SK-N-SH treated with all-trans-retinoic acid at 6 μM for 48 hours (cell line): Measurements from ENCODE around the gene NTN3.

Experiments
- ARNTL ChIP-seq: fragments of 450-650 bp; formaldehyde crosslinking; IDR thresholded peaks from 2 replicates; pipeline ENCODE4 v1.5.0; 2020; ENCODE audit warnings: low read depth, mild to moderate bottlenecking, moderate library complexity, borderline replicate concordance
- SNAI2 ChIP-seq: fragments of 250-450 bp; sonication (Bioruptor Pico); IDR thresholded peaks from 2 replicates; pipeline ENCODE4 v1.5.0; 2020; ENCODE audit warnings: mild to moderate bottlenecking, moderate library complexity
- ZFP3 ChIP-seq: fragments of 250-450 bp; sonication (Bioruptor Pico); IDR thresholded peaks from 2 replicates; pipeline ENCODE4 v1.5.0; 2020; ENCODE audit warnings: mild to moderate bottlenecking, moderate library complexity
- ZFP30 ChIP-seq: fragments of 450-650 bp; formaldehyde crosslinking; IDR thresholded peaks from 2 replicates; pipeline ENCODE4 v1.5.0; 2022; ENCODE audit warnings: mild to moderate bottlenecking, moderate library complexity
- ZNF70 ChIP-seq: fragments of 450-650 bp; formaldehyde crosslinking; IDR thresholded peaks from 2 replicates; pipeline ENCODE4 v1.5.0; 2020; ENCODE audit warnings: mild to moderate bottlenecking, moderate library complexity

DNA sequence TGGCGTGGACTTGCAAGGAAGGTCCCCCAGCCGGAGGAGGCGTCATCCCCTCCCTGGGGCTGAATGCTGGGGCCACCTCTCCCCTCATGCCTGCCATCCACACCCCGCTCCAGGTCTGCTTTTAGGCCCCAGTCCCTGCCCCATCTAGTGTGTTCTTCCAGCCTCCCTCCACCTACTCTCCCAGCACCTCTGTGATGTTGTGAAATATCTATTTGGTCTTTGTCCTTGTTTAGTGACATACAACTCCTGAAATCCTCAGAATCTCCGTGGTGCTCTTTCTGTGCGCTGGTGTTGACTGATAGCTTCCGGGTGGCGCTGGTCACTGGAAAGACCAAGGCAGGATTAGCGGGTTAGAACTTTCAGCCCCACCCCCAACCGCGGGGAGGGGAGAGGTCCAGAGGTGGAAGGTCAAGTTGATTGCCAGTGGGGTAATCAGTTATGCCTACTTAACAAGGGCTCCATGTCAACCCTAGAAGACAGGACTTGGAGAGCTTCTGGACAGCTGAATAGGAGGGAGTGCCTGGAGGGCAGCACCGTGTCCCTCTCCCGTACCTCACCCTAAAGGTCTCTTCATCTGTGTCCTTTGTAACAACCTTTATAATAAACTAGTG is 13.9 kb downstream of the NTN3 start:
- TF ChIP-seq ARNTL (no peak), ZFP3 (CRISPR knock-in tag) (no peak), SNAI2 (CRISPR knock-in tag) (no peak), ZFP30 (CRISPR knock-in tag) (no peak), ZNF70 (CRISPR knock-in tag) (no peak)
